GM23338 (cell line): ENCODE data around the gene CFAP299. TPM values are rescaled to one million over a fixed set of nuclear protein-coding genes. Genes with fewer than 3 reads are reported as not detected.

Experiments used
- ATAC-seq: fragments of 200-7000 bp; cut with Tn5 transposase; 3 replicates; pipeline ENCODE4 v1.9.1; 2020
- DNase-seq: peaks from one replicate; pipeline ENCODE4 v3.0.0-alpha.2; 2015; ENCODE audit warnings: low spot score
- H2AFZ ChIP-seq: fragments of 200-600 bp; sonication (generic); 2 replicates; pipeline ENCODE4 v1.8.0; 2016; ENCODE audit warnings: antibody characterized with exemption, mild to moderate bottlenecking, moderate library complexity
- H3F3A ChIP-seq: fragments of 200-600 bp; sonication (generic); replicated peaks from 2 replicates; pipeline ENCODE4 v1.8.0; 2017; ENCODE audit warnings: antibody characterized with exemption, mixed run types, low read depth
- H3K27ac ChIP-seq: fragments of 200-600 bp; sonication (generic); 2 replicates; pipeline ENCODE4 v1.6.1; 2016; ENCODE audit warnings: low read depth
- H3K27me3 ChIP-seq: fragments of 200-600 bp; sonication (generic); 2 replicates; pipeline ENCODE4 v1.8.0; 2016; ENCODE audit warnings: mild to moderate bottlenecking, mixed run types, moderate library complexity; ENCODE audit not compliant: insufficient read depth
- H3K36me3 ChIP-seq: fragments of 200-600 bp; sonication (generic); 2 replicates; pipeline ENCODE4 v1.8.0; 2016; ENCODE audit warnings: mild to moderate bottlenecking; ENCODE audit not compliant: insufficient read depth
- H3K4me1 ChIP-seq: fragments of 200-600 bp; sonication (generic); 2 replicates; pipeline ENCODE4 v1.8.0; 2016; ENCODE audit warnings: mild to moderate bottlenecking, moderate library complexity; ENCODE audit not compliant: insufficient read depth
- H3K4me2 ChIP-seq: fragments of 200-600 bp; sonication (generic); 2 replicates; pipeline ENCODE4 v1.7.1; 2017; ENCODE audit warnings: mixed run types
- H3K4me3 ChIP-seq: fragments of 200-600 bp; sonication (generic); 2 replicates; pipeline ENCODE4 v1.6.1; 2016; ENCODE audit warnings: mixed run types
- H3K79me2 ChIP-seq: fragments of 200-600 bp; sonication (generic); replicated peaks from 2 replicates; pipeline ENCODE4 v1.8.0; 2017; ENCODE audit warnings: mild to moderate bottlenecking; ENCODE audit not compliant: insufficient read depth
- H3K9me2 ChIP-seq: fragments of 200-600 bp; sonication (generic); 2 replicates; pipeline ENCODE4 v1.8.0; 2017; ENCODE audit not compliant: insufficient read depth
- H4K20me1 ChIP-seq: fragments of 200-600 bp; sonication (generic); replicated peaks from 2 replicates; pipeline ENCODE4 v1.8.0; 2017; ENCODE audit warnings: mild to moderate bottlenecking; ENCODE audit not compliant: insufficient read depth
- H3K27ac Mint-ChIP-seq: 2 replicates; pipeline ENCODE4 v1.8.0; 2020; ENCODE audit warnings: inconsistent platforms, mild to moderate bottlenecking, moderate library complexity, mixed read lengths
- H3K27me3 Mint-ChIP-seq: 3 replicates; pipeline ENCODE4 v1.8.0; 2022; ENCODE audit warnings: low read depth, mild to moderate bottlenecking, moderate library complexity, mixed read lengths, inconsistent platforms; ENCODE audit not compliant: insufficient read depth, poor library complexity
- H3K36me3 Mint-ChIP-seq: 3 replicates; pipeline ENCODE4 v1.8.0; 2021; ENCODE audit warnings: low read depth, mild to moderate bottlenecking, inconsistent platforms, moderate library complexity, mixed read lengths
- H3K4me1 Mint-ChIP-seq: 3 replicates; pipeline ENCODE4 v1.8.0; 2020; ENCODE audit warnings: mild to moderate bottlenecking, inconsistent platforms, mixed read lengths
- H3K4me3 Mint-ChIP-seq: 3 replicates; pipeline ENCODE4 v1.8.0; 2021; ENCODE audit warnings: moderate library complexity, mild to moderate bottlenecking, inconsistent platforms, mixed read lengths
- H3K9me3 Mint-ChIP-seq: 3 replicates; pipeline ENCODE4 v1.8.0; 2020; ENCODE audit warnings: moderate library complexity, mild to moderate bottlenecking, inconsistent platforms, mixed read lengths
- CREB1 ChIP-seq: fragments of 250-450 bp; sonication (Bioruptor Pico); IDR thresholded peaks from 2 replicates; pipeline ENCODE4 v1.5.0; 2020; ENCODE audit warnings: low read depth, mild to moderate bottlenecking, moderate library complexity
- CTCF ChIP-seq, 2 experiments: fragments of 200-600 bp in 1 of 2; sonication (generic) in 1 of 2; conservative IDR thresholded peaks; 2 replicates each; pipeline versions ENCODE4 v1.5.1 to v1.6.1; 2016 to 2017; ENCODE audit warnings: antibody characterized with exemption in 2 of 2, low read depth in 2 of 2, mild to moderate bottlenecking in 2 of 2, moderate library complexity in 1 of 2
- ETS1 ChIP-seq: IDR thresholded peaks from 2 replicates; pipeline ENCODE4 v1.6.1; 2016; ENCODE audit warnings: antibody characterized with exemption
- EZH2 ChIP-seq: fragments of 200-600 bp; sonication (generic); IDR thresholded peaks from one replicate; pipeline ENCODE4 v1.8.0; 2017; ENCODE audit warnings: antibody characterized with exemption, mild to moderate bottlenecking, low read depth; ENCODE audit not compliant: unreplicated experiment
- EZH2phosphoT487 ChIP-seq: fragments of 200-600 bp; sonication (generic); IDR thresholded peaks from one replicate; pipeline ENCODE4 v1.8.1; 2018; ENCODE audit warnings: antibody characterized with exemption; ENCODE audit not compliant: unreplicated experiment
- JUNB ChIP-seq: IDR thresholded peaks from one replicate; pipeline ENCODE4 v1.6.1; 2016; ENCODE audit warnings: antibody characterized with exemption; ENCODE audit not compliant: unreplicated experiment
- NANOG ChIP-seq: IDR thresholded peaks from 2 replicates; pipeline ENCODE4 v1.6.1; 2016; ENCODE audit warnings: antibody characterized with exemption, borderline replicate concordance
- POLR2AphosphoS5 ChIP-seq: IDR thresholded peaks from 2 replicates; pipeline ENCODE4 v1.6.1; 2016; ENCODE audit warnings: antibody characterized with exemption, low read depth
- REST ChIP-seq: IDR thresholded peaks from one replicate; pipeline ENCODE4 v1.6.1; 2018; ENCODE audit warnings: antibody characterized with exemption; ENCODE audit not compliant: unreplicated experiment
- STAT1 ChIP-seq: IDR thresholded peaks from one replicate; pipeline ENCODE4 v1.6.1; 2016; ENCODE audit warnings: antibody characterized with exemption; ENCODE audit not compliant: unreplicated experiment
- ZNF114 ChIP-seq: fragments of 250-450 bp; sonication (Bioruptor Pico); IDR thresholded peaks from 2 replicates; pipeline ENCODE4 v1.5.0; 2020; ENCODE audit warnings: mild to moderate bottlenecking, moderate library complexity
- ZNF331 ChIP-seq: fragments of 250-450 bp; sonication (Bioruptor Pico); IDR thresholded peaks from 2 replicates; pipeline ENCODE4 v1.5.0; 2020; ENCODE audit warnings: low read depth, mild to moderate bottlenecking, moderate library complexity
- ZNF462 ChIP-seq: fragments of 250-450 bp; sonication (Bioruptor Pico); IDR thresholded peaks from 2 replicates; pipeline ENCODE4 v1.5.0; 2020; ENCODE audit warnings: mild to moderate bottlenecking, moderate library complexity
- polyA plus RNA-seq: library from polyadenylated mRNA; unstranded; fragments of >200 nt; fragmentation: Nextera tagmentation; extraction: Ambion mirVana; gene quantifications from 2 replicates; pipeline ENCODE4 v1.2.1, GENCODE V29; 2016
- total RNA-seq: library from RNA; depleted of rRNA; stranded (reverse); fragments of >200 nt; shearing (Covaris generic); gene quantifications from 2 replicates; pipeline ENCODE4 v1.2.3, GENCODE V29; 2014

The CFAP299 gene
- total and polyA plus RNA-seq, 2 experiments from 2014 or later = not detected

- H3K36me3 Mint-ChIP-seq = peaks cover 3% of the 10 kb centered on the region; the same call in 1 of the 3 replicates
- ATAC-seq = no peak
- H2AFZ ChIP-seq = no peak overlapping the region
- H3K27ac ChIP-seq = no peak overlapping the region
- no peaks in the 10 kb centered on the region for H3K4me1 ChIP-seq
- no peak overlapping the region for H3K4me3 ChIP-seq
- H3K4me1 Mint-ChIP-seq = peaks cover 9% of the 10 kb centered on the region
- no peak for TF ChIP-seq CREB1 (CRISPR knock-in tag)
- no peak for TF ChIP-seq NANOG
- no peak for TF ChIP-seq ZNF331
- TF ChIP-seq EZH2 = no peak
- no peak for TF ChIP-seq STAT1
- TF ChIP-seq REST = no peak
- TF ChIP-seq ZNF462 (CRISPR knock-in tag) = no peak
- no peak for TF ChIP-seq CTCF (conservative IDR thresholded peaks at IDR 0.05; ENCODE audit: low read depth in 2 of 2)
- no peak for TF ChIP-seq POLR2AphosphoS5
- no peak for TF ChIP-seq ZNF114
- TF ChIP-seq JUNB = no peak
- TF ChIP-seq ETS1 = no peak
- no peak for TF ChIP-seq EZH2phosphoT487
- no peak overlapping the region for H3K4me3 Mint-ChIP-seq
- no peaks in the 10 kb centered on the region for H3K27me3 ChIP-seq
- H3K9me3 Mint-ChIP-seq = peaks cover 9% of the 10 kb centered on the region; the same call in 1 of the 3 replicates
- no peak overlapping the region for H3K4me2 ChIP-seq
- no peak overlapping the region for H3K27ac Mint-ChIP-seq
- H3K36me3 ChIP-seq = no peaks in the 10 kb centered on the region
- H3K79me2 ChIP-seq = no peaks in the 10 kb centered on the region
- no peaks in the 10 kb centered on the region for H3K27me3 Mint-ChIP-seq
- H3F3A ChIP-seq = no peaks in the 10 kb centered on the region
- no peak for DNase-seq
- peaks cover 7% of the 10 kb centered on the region; the same call in 1 of the 2 replicates for H3K9me2 ChIP-seq
- H4K20me1 ChIP-seq = no peaks in the 10 kb centered on the region
These were observed 349.7 kb downstream of the CFAP299 start for GRCh38 chr4:80685214-80685613.
